HepG2 (cell line): Measurements from ENCODE around the gene ABCC12. TPM values are rescaled to one million over a fixed set of nuclear protein-coding genes. Genes with fewer than 3 reads are reported as not detected.

Experiments
- ATAC-seq: fragments of 200-7000 bp; cut with Tn5 transposase; 3 replicates; pipeline ENCODE4 v1.9.1; 2020; ENCODE audit warnings: mild to moderate bottlenecking, moderate library complexity
- BruUV-seq: library from RNA; stranded (reverse); fragments of 400-500 nt; replicated peaks from 2 replicates; lab custom pipeline; 2021; lab: Mats Ljungman, UMichigan
- CTCF ChIA-PET: fragments of 300-600 bp; formaldehyde crosslinking; extraction: SDS; loops from one replicate; lab custom pipeline; 2021; ENCODE audit warnings: low total read pairs, inconsistent platforms, low intra/inter-chr PET ratio; lab: Yijun Ruan, JAX
- POLR2A ChIA-PET: fragments of 350-600 bp; sonication (Branson Sonifier 250); formaldehyde crosslinking; loops from one replicate; lab custom pipeline; 2020; ENCODE audit warnings: antibody characterized with exemption, inconsistent platforms; lab: Yijun Ruan, JAX
- DNase-seq: peaks from one replicate; pipeline ENCODE4 v3.0.0-alpha.2; 2015; ENCODE audit warnings: low spot score
- FAIRE-seq: peaks from 3 replicates; lab custom pipeline; 2011; peaks lifted over from hg19 to GRCh38; lab: Jason Lieb, UNC
- H2AFZ ChIP-seq: one replicate; pipeline ENCODE4 v1.6.1; 2011; ENCODE audit warnings: low read length, inconsistent platforms
- H3K27ac ChIP-seq: fragments of 300-600 bp; 3 replicates; pipeline ENCODE4 v1.8.0; 2011; ENCODE audit warnings: mixed run types, mild to moderate bottlenecking, mixed read lengths, low read length, inconsistent platforms; ENCODE audit not compliant: insufficient read depth; ENCODE audit errors: extremely low read length
- H3K27me3 ChIP-seq, 2 experiments: fragments of 200-600 bp in 1 of 2; 2 replicates in 1 of 2; 3 replicates in 1 of 2; pipeline versions ENCODE4 v1.6.0 to v1.8.0; 2011; ENCODE audit warnings: low read length in 2 of 2, mild to moderate bottlenecking in 2 of 2, moderate library complexity in 2 of 2, inconsistent platforms in 1 of 2; ENCODE audit not compliant: insufficient read depth in 2 of 2, control insufficient read depth in 1 of 2
- H3K36me3 ChIP-seq, 2 experiments: fragments of 200-600 bp in 1 of 2; replicated peaks in 1 of 2; 2 replicates in 1 of 2; 3 replicates in 1 of 2; pipeline versions ENCODE4 v1.5.1 to v1.8.0; 2011; ENCODE audit warnings: low read length in 2 of 2, inconsistent platforms in 1 of 2; ENCODE audit not compliant: insufficient read depth in 2 of 2, control insufficient read depth in 1 of 2
- H3K4me1 ChIP-seq: 2 replicates; pipeline ENCODE4 v1.5.1; 2012; ENCODE audit warnings: low read length, inconsistent platforms; ENCODE audit not compliant: insufficient read depth
- H3K4me2 ChIP-seq: 2 replicates; pipeline ENCODE4 v1.6.0; 2011; ENCODE audit warnings: low read depth, low read length, inconsistent platforms
- H3K4me3 ChIP-seq, 3 experiments: fragments of 200-600 bp in 1 of 3; sonication (generic), shearing (Covaris generic) in 1 of 3; replicated peaks in 1 of 3; 2 replicates each; pipeline ENCODE4 v1.5.1; 2011 to 2016; ENCODE audit warnings: low read length in 3 of 3, inconsistent platforms in 2 of 3, low read depth in 2 of 3, mild to moderate bottlenecking in 2 of 3, control low read depth in 1 of 3, mixed read lengths in 1 of 3; ENCODE audit not compliant: insufficient read depth in 1 of 3
- H3K79me2 ChIP-seq: one replicate; pipeline ENCODE4 v1.6.1; 2011; ENCODE audit warnings: low read length, inconsistent platforms; ENCODE audit not compliant: insufficient read depth
- H3K9ac ChIP-seq: 2 replicates; pipeline ENCODE4 v1.6.0; 2011; ENCODE audit warnings: mild to moderate bottlenecking, low read depth, low read length, inconsistent platforms; ENCODE audit not compliant: insufficient read depth
- H3K9me3 ChIP-seq: 2 replicates; pipeline ENCODE4 v1.5.1; 2012; ENCODE audit warnings: mild to moderate bottlenecking, low read length
- H4K20me1 ChIP-seq: 2 replicates; pipeline ENCODE4 v1.6.0; 2011; ENCODE audit warnings: inconsistent platforms, mild to moderate bottlenecking, low read length, moderate library complexity; ENCODE audit not compliant: insufficient read depth
- ASH2L ChIP-seq: fragments of 300-600, 200-600 bp; sonication (generic); IDR thresholded peaks from 2 replicates; pipeline ENCODE4 v1.7.0; 2017; ENCODE audit warnings: low read depth, mild to moderate bottlenecking, moderate library complexity, mixed read lengths, low read length; ENCODE audit not compliant: insufficient read length
- ATF7-NPFF ChIP-seq: sonication (generic); formaldehyde crosslinking; IDR thresholded peaks from 2 replicates; pipeline ENCODE4 v1.8.1; 2023; ENCODE audit warnings: mild to moderate bottlenecking, low read depth, missing genetic modification reagents, moderate library complexity
- BRD4 ChIP-seq: sonication (generic); formaldehyde crosslinking; IDR thresholded peaks from 2 replicates; pipeline ENCODE4 v1.4.0; 2020; ENCODE audit warnings: missing genetic modification reagents
- BRF2 ChIP-seq: sonication (generic); formaldehyde crosslinking; IDR thresholded peaks from 2 replicates; pipeline ENCODE4 v1.8.1; 2022; ENCODE audit warnings: mild to moderate bottlenecking, missing genetic modification reagents
- EHMT2 ChIP-seq: fragments of 200-600 bp; sonication (generic); IDR thresholded peaks from 2 replicates; pipeline ENCODE4 v1.7.0; 2017; ENCODE audit warnings: antibody characterized with exemption, low read depth, low read length, borderline replicate concordance
- KAT7 ChIP-seq: IDR thresholded peaks from 2 replicates; pipeline ENCODE4 v1.6.1; 2018; ENCODE audit warnings: borderline replicate concordance, missing compliant biosample characterization
- SAFB2 ChIP-seq: sonication (generic); formaldehyde crosslinking; IDR thresholded peaks from 2 replicates; pipeline ENCODE4 v1.5.1; 2020; ENCODE audit warnings: missing genetic modification reagents, low read depth, mild to moderate bottlenecking, borderline replicate concordance
- SOX6 ChIP-seq, 2 experiments: fragments of 450-650 bp in 1 of 2; sonication (generic) in 1 of 2; formaldehyde crosslinking in 1 of 2; IDR thresholded peaks; 2 replicates each; pipeline versions ENCODE4 v1.4.0 to v1.6.1; 2017 to 2020; ENCODE audit warnings: antibody characterized with exemption in 1 of 2, mild to moderate bottlenecking in 1 of 2, missing genetic modification reagents in 1 of 2
- UBTF ChIP-seq: sonication (generic); formaldehyde crosslinking; IDR thresholded peaks from 2 replicates; pipeline ENCODE4 v1.4.0; 2020; ENCODE audit warnings: mild to moderate bottlenecking, missing genetic modification reagents
- ZNF251 ChIP-seq: sonication (generic); formaldehyde crosslinking; IDR thresholded peaks from 2 replicates; pipeline ENCODE4 v1.9.0; 2021; ENCODE audit warnings: mild to moderate bottlenecking, missing genetic modification reagents
- ZNF280D ChIP-seq: sonication (generic); formaldehyde crosslinking; IDR thresholded peaks from 2 replicates; pipeline ENCODE4 v1.5.1; 2020; ENCODE audit warnings: mild to moderate bottlenecking, missing genetic modification reagents
- ZNF713 ChIP-seq: sonication (generic); formaldehyde crosslinking; IDR thresholded peaks from 2 replicates; pipeline ENCODE4 v1.4.0; 2020; ENCODE audit warnings: mild to moderate bottlenecking, missing genetic modification reagents
- ZNF749 ChIP-seq: sonication (generic); formaldehyde crosslinking; IDR thresholded peaks from 2 replicates; pipeline ENCODE4 v1.8.0; 2022; ENCODE audit warnings: mild to moderate bottlenecking, missing genetic modification reagents, moderate library complexity, borderline replicate concordance
- WGBS: methylation state at CpG from one replicate; pipeline ENCODE4 v1.1.6; 2017; ENCODE audit warnings: low lambda C conversion rate; 5-methylcytosine and 5-hydroxymethylcytosine counted together
- in situ Hi-C: cut with HindIII; loops from 2 replicates; pipeline ENCODE4 v1.10.0; 2017; ENCODE audit warnings: low pct_unique_long_range_greater_than_20kb; ENCODE audit not compliant: extremely low pct_ligation_motif_present
- intact Hi-C: fragments of 100-400 bp; cut with micrococcal nuclease; formaldehyde crosslinking; loops from one replicate; pipeline ENCODE4 v1.10.0; 2022; ENCODE audit not compliant: unreplicated experiment
- polyA plus RNA-seq, 8 experiments: library from polyadenylated mRNA; depleted of rRNA in 3 of 8; stranded (reverse) in 7 of 8; unstranded in 1 of 8; fragments of >200 nt; fragmentation: Illumina TruSeq in 4 of 8; extraction: Trizol in 4 of 8; gene quantifications; 2 replicates each; pipeline versions ENCODE4 v1.2.1 to v1.2.3, GENCODE V29; 2011 to 2016; ENCODE audit warnings: low read depth in 4 of 8, missing spikeins in 1 of 8, mixed read lengths in 1 of 8; ENCODE audit not compliant: insufficient read depth in 1 of 8
- total RNA-seq, 5 experiments: library from RNA; depleted of rRNA; stranded (reverse); fragments of >200 nt; fragmentation: Illumina TruSeq; extraction: Trizol; gene quantifications; 2 replicates each; pipeline ENCODE4 v1.2.3, GENCODE V29; 2016; ENCODE audit warnings: low read depth in 1 of 5
- TF ChIP-seq, protein P1 (sequence below), 2 experiments: sonication (generic) in 1 of 2; formaldehyde crosslinking in 1 of 2; IDR thresholded peaks; 2 replicates each; pipeline versions ENCODE4 v1.4.0 to v1.6.1; 2018 to 2020; ENCODE audit warnings: missing genetic modification reagents in 2 of 2, borderline replicate concordance in 1 of 2, low read depth in 1 of 2, mild to moderate bottlenecking in 1 of 2, missing biosample characterization in 1 of 2

ABCC12 gene
- total and polyA plus RNA-seq, 2 of the 13 experiments (the other 11 are each of a cell fraction or from before 2014, with no cell fraction given), result not detected

- CTCF ChIA-PET, result no interaction called here
- Histone ChIP-seq H3K4me1 (peaks cover 65% of the 10 kb centered on the region), H4K20me1 (no peaks in the 10 kb centered on the region), H3K9me3 (no peaks in the 10 kb centered on the region), H3K27me3 (no peaks in the 10 kb centered on the region), H3K4me3 (peak overlapping the region; percentile 57 to 61 (median 58); a peak in 5 of 6 replicates), H3K36me3 (no peaks in the 10 kb centered on the region), H3K9ac (peak overlapping the region; percentile 58), H3K4me2 (peak overlapping the region; percentile 87), H3K27ac (peak overlapping the region; percentile 89), H3K79me2 (no peaks in the 10 kb centered on the region), H2AFZ (peak overlapping the region; percentile 36)
- BruUV-seq, result TSS peak; percentile 87
- intact Hi-C loops, result loop anchor here (1.0 to 2.0 kb wide), 2 partner anchors 27 to 40 kb away; no protein-coding TSS in a partner anchor
- under 1% methylated on average over 6 of the region's 6 CpGs for WGBS
- in situ Hi-C loops, result no loop called here
- no peak for FAIRE-seq
- POLR2A ChIA-PET, result interaction anchor here (0.6 to 3.6 kb wide), 9 partner anchors 9 to 1572 kb away, joined by 3 to 36 read pairs (median 5); no protein-coding TSS in a partner anchor
- ATAC-seq, result no peak
- no peak for DNase-seq
- TF ChIP-seq, protein P1, sequence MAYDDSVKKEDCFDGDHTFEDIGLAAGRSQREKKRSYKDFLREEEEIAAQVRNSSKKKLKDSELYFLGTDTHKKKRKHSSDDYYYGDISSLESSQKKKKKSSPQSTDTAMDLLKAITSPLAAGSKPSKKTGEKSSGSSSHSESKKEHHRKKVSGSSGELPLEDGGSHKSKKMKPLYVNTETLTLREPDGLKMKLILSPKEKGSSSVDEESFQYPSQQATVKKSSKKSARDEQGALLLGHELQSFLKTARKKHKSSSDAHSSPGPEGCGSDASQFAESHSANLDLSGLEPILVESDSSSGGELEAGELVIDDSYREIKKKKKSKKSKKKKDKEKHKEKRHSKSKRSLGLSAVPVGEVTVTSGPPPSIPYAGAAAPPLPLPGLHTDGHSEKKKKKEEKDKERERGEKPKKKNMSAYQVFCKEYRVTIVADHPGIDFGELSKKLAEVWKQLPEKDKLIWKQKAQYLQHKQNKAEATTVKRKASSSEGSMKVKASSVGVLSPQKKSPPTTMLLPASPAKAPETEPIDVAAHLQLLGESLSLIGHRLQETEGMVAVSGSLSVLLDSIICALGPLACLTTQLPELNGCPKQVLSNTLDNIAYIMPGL (CRISPR knock-in tag; IDR thresholded peaks at IDR 0.05; ENCODE audit: borderline replicate concordance in 1 of 2, low read depth in 1 of 2), result 0 out of 4 replicates have a peak, but pooled peaks of 1 of the 2 experiments have one; percentile 4
- TF ChIP-seq ATF7-NPFF (peak; percentile 20; the same call in 1 of the 2 replicates), UBTF (peak; percentile 1; the same call in 1 of the 2 replicates), KAT7 (0 out of 2 replicates have a peak, but pooled peaks have one; percentile 37), BRF2 (CRISPR knock-in tag) (peak; percentile 39; the same call in 1 of the 2 replicates), ZNF251 (CRISPR knock-in tag) (no peak), ASH2L (peak; percentile 86), SOX6 (IDR thresholded peaks at IDR 0.05) (no peak), SOX6 (CRISPR knock-in tag; IDR thresholded peaks at IDR 0.05) (peak; percentile 46; the same call in 1 of the 2 replicates), BRD4 (no peak), SAFB2 (CRISPR knock-in tag) (0 out of 2 replicates have a peak, but pooled peaks have one; percentile 15), ZNF713 (CRISPR knock-in tag) (0 out of 2 replicates have a peak, but pooled peaks have one; percentile 14), ZNF280D (0 out of 2 replicates have a peak, but pooled peaks have one; percentile 1), EHMT2 (0 out of 2 replicates have a peak, but pooled peaks have one; percentile 22), ZNF749 (CRISPR knock-in tag) (0 out of 2 replicates have a peak, but pooled peaks have one; percentile 5)
Measured at GRCh38 chr16:48204825-48205151, 49.0 kb upstream of the ABCC12 start.
